ENCODE data around the gene BICDL2.

The BICDL2 gene

GRCh38 chr16:2999929-3000328 is 36.8 kb downstream of the BICDL2 start:
- TF ChIP-seq SNAI2 (CRISPR knock-in tag; IDR thresholded peaks at IDR 0.05) = no peak
- TF ChIP-seq POU6F1 (CRISPR knock-in tag; IDR thresholded peaks at IDR 0.05; ENCODE audit: borderline replicate concordance, low read depth) = no peak
- TF ChIP-seq ZNF70 (CRISPR knock-in tag; IDR thresholded peaks at IDR 0.05) = no peak
- no peak for TF ChIP-seq TOX (CRISPR knock-in tag; IDR thresholded peaks at IDR 0.05; ENCODE audit: borderline replicate concordance)
- TF ChIP-seq PPARA (CRISPR knock-in tag; IDR thresholded peaks at IDR 0.05; ENCODE audit: borderline replicate concordance) = no peak
- no peak for TF ChIP-seq RARB (CRISPR knock-in tag; IDR thresholded peaks at IDR 0.05)
- TF ChIP-seq OSR1 (CRISPR knock-in tag; IDR thresholded peaks at IDR 0.05) = no peak
- no peak for TF ChIP-seq TCF4 (CRISPR knock-in tag; IDR thresholded peaks at IDR 0.05; ENCODE audit: borderline replicate concordance)
- no peak for ATAC-seq

- TF ChIP-seq ARNTL (CRISPR knock-in tag; IDR thresholded peaks at IDR 0.05; ENCODE audit: borderline replicate concordance, low read depth) (no peak), BACH2 (CRISPR knock-in tag; IDR thresholded peaks at IDR 0.05; ENCODE audit: borderline replicate concordance) (no peak), ESRRG (CRISPR knock-in tag; IDR thresholded peaks at IDR 0.05) (no peak), ZNF8 (CRISPR knock-in tag; IDR thresholded peaks at IDR 0.05) (no peak), ZFP3 (CRISPR knock-in tag; IDR thresholded peaks at IDR 0.05) (no peak), SNAI2 (CRISPR knock-in tag; IDR thresholded peaks at IDR 0.05) (no peak)
- no peak for ATAC-seq
Measured at GRCh38 chr16:2996298-2996697, 40.4 kb downstream of the BICDL2 start.

GRCh38 chr16:2992383-2993081 is 44.2 kb downstream of the BICDL2 start:
- TF ChIP-seq ESRRG (CRISPR knock-in tag; IDR thresholded peaks at IDR 0.05) (no peak), ZNF565 (CRISPR knock-in tag; conservative IDR thresholded peaks at IDR 0.05; ENCODE audit: low read depth) (no peak), TOX (CRISPR knock-in tag; IDR thresholded peaks at IDR 0.05; ENCODE audit: borderline replicate concordance) (no peak), BACH2 (CRISPR knock-in tag; IDR thresholded peaks at IDR 0.05; ENCODE audit: borderline replicate concordance) (no peak), POU6F1 (CRISPR knock-in tag; IDR thresholded peaks at IDR 0.05; ENCODE audit: borderline replicate concordance, low read depth) (no peak), CREB5 (CRISPR knock-in tag; IDR thresholded peaks at IDR 0.05; ENCODE audit: low read depth) (no peak), RARB (CRISPR knock-in tag; IDR thresholded peaks at IDR 0.05) (no peak), PPARA (CRISPR knock-in tag; IDR thresholded peaks at IDR 0.05; ENCODE audit: borderline replicate concordance) (no peak), TCF4 (CRISPR knock-in tag; IDR thresholded peaks at IDR 0.05; ENCODE audit: borderline replicate concordance) (no peak), CSDC2 (CRISPR knock-in tag; IDR thresholded peaks at IDR 0.05) (no peak), TSHZ2 (CRISPR knock-in tag; IDR thresholded peaks at IDR 0.05) (no peak), SNAI2 (CRISPR knock-in tag; IDR thresholded peaks at IDR 0.05) (no peak), PATZ1 (CRISPR knock-in tag; IDR thresholded peaks at IDR 0.05; ENCODE audit: borderline replicate concordance) (no peak), ISL1 (CRISPR knock-in tag; IDR thresholded peaks at IDR 0.05) (no peak)
- ATAC-seq = no peak

All from SK-N-SH treated with all-trans-retinoic acid at 6 μM for 48 hours (cell line).